ENCODE results near the gene CHRNA10. TPM values are rescaled to one million over a fixed set of nuclear protein-coding genes. Genes with fewer than 3 reads are reported as not detected.

CHRNA10 gene
- total RNA-seq, 1 experiment from 2014 or later = 3.0 TPM

DNA sequence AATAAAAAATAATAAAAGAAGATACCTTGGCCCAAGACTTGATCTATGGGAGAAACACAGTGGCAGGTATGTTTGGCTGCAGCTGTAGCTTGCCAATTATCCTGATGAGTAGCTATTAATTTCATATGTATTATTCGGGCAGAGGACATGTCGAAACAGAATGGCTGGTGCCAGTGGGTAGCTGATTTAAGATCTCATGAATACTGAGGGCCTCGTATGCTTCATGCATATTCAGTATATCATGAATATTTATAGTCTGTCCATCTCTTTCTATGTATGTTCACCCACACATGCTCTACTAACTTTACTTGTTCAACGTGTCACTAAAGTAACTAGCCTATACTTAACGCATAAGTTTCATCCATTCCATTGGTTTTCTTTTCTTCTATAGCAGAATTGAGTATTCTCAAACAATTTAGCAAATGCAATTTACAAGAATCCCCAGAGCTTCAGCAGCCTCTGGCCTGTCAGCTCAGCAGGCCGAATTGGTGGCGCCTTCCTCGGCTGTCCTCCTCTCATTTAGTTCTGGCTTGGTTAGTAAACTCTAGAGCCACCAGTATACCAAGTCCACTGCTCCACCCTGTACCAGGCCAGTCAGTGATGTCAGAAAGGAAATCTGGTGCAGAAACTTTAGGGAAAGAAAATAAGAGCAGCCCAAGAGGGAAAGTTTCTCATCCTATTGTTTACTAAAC, 47.3 kb downstream of the CHRNA10 start:
- Histone ChIP-seq H3K36me3 (ENCODE audit: control insufficient read depth in 1 of 2, insufficient read depth in 2 of 2, low read length in 2 of 2) (no peaks in the 10 kb centered on the region), H4K20me1 (ENCODE audit: insufficient read depth) (no peaks in the 10 kb centered on the region), H3K4me2 (ENCODE audit: low read length) (no peak overlapping the region), H3K4me3 (replicated peaks in 1 of 2; ENCODE audit: low read depth in 1 of 2, low read length in 2 of 2) (no peak overlapping the region), H3K9me2 (ENCODE audit: insufficient read depth) (no peaks in the 10 kb centered on the region), H3K9me3 (ENCODE audit: control insufficient read depth in 1 of 2, insufficient read depth in 1 of 2, low read depth in 1 of 2, low read length in 2 of 2) (no peaks in the 10 kb centered on the region), H3K27ac (ENCODE audit: low read depth, low read length) (no peak overlapping the region), H3K27me3 (ENCODE audit: insufficient read depth, low read length) (no peaks in the 10 kb centered on the region), H3K9ac (ENCODE audit: low read length) (no peak overlapping the region), H2AFZ (ENCODE audit: low read depth, low read length, poor library complexity, severe bottlenecking) (no peak overlapping the region), H3K4me1 (ENCODE audit: control insufficient read depth in 1 of 2, insufficient read depth in 2 of 2, low read length in 2 of 2) (no peaks in the 10 kb centered on the region), H3K79me2 (ENCODE audit: insufficient read depth, low read length) (no peaks in the 10 kb centered on the region)
- CTCF ChIA-PET = no interaction called here
- no TSS peak for BruUV-seq (replicated peaks)
- ATAC-seq (no peak), DNase-seq (ENCODE audit: low read depth, low spot score) (no peak)
- POLR2A ChIA-PET = no interaction called here
- TF ChIP-seq POLR2AphosphoS5 (IDR thresholded peaks at IDR 0.05; ENCODE audit: low read depth, low read length) (no peak), EZH2 (IDR thresholded peaks at IDR 0.05) (no peak), CBX3 (IDR thresholded peaks at IDR 0.05; ENCODE audit: low read depth) (no peak), FOSL1 (IDR thresholded peaks at IDR 0.05; ENCODE audit: low read depth) (no peak), EZH2phosphoT487 (IDR thresholded peaks at IDR 0.05; ENCODE audit: borderline replicate concordance) (no peak), RAD21 (IDR thresholded peaks at IDR 0.05; ENCODE audit: low read depth) (no peak), JUND (IDR thresholded peaks at IDR 0.05) (no peak), ZFX (IDR thresholded peaks at IDR 0.05) (no peak), SP1 (IDR thresholded peaks at IDR 0.05; ENCODE audit: low read depth) (no peak), SIN3A (IDR thresholded peaks at IDR 0.05; ENCODE audit: low read depth) (no peak), ELF1 (IDR thresholded peaks at IDR 0.05; ENCODE audit: borderline replicate concordance, low read depth) (no peak), POLR2A (IDR thresholded peaks at IDR 0.05; ENCODE audit: borderline replicate concordance, extremely low read depth, insufficient read depth, insufficient read length) (no peak)
- TF ChIP-seq, protein P1, sequence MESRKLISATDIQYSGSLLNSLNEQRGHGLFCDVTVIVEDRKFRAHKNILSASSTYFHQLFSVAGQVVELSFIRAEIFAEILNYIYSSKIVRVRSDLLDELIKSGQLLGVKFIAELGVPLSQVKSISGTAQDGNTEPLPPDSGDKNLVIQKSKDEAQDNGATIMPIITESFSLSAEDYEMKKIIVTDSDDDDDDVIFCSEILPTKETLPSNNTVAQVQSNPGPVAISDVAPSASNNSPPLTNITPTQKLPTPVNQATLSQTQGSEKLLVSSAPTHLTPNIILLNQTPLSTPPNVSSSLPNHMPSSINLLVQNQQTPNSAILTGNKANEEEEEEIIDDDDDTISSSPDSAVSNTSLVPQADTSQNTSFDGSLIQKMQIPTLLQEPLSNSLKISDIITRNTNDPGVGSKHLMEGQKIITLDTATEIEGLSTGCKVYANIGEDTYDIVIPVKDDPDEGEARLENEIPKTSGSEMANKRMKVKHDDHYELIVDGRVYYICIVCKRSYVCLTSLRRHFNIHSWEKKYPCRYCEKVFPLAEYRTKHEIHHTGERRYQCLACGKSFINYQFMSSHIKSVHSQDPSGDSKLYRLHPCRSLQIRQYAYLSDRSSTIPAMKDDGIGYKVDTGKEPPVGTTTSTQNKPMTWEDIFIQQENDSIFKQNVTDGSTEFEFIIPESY (IDR thresholded peaks at IDR 0.05; ENCODE audit: extremely low read depth, insufficient replicate concordance, low read length) = no peak
- TF ChIP-seq, protein P2, sequence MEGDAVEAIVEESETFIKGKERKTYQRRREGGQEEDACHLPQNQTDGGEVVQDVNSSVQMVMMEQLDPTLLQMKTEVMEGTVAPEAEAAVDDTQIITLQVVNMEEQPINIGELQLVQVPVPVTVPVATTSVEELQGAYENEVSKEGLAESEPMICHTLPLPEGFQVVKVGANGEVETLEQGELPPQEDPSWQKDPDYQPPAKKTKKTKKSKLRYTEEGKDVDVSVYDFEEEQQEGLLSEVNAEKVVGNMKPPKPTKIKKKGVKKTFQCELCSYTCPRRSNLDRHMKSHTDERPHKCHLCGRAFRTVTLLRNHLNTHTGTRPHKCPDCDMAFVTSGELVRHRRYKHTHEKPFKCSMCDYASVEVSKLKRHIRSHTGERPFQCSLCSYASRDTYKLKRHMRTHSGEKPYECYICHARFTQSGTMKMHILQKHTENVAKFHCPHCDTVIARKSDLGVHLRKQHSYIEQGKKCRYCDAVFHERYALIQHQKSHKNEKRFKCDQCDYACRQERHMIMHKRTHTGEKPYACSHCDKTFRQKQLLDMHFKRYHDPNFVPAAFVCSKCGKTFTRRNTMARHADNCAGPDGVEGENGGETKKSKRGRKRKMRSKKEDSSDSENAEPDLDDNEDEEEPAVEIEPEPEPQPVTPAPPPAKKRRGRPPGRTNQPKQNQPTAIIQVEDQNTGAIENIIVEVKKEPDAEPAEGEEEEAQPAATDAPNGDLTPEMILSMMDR (IDR thresholded peaks at IDR 0.05 in 2 of 3, conservative IDR thresholded peaks at IDR 0.05 in 1 of 3; ENCODE audit: borderline replicate concordance in 1 of 3, insufficient read depth in 1 of 3, low read depth in 2 of 3, low read length in 2 of 3) = no peak
- intact Hi-C loops (cut with micrococcal nuclease) = no loop called here
- RAD21 ChIA-PET (ENCODE audit: low non-redundant PET in 1 of 2, low total read pairs in 2 of 2, uncharacterized antibody in 2 of 2, unreplicated experiment in 2 of 2) = no interaction called here

Measured in HCT116 (cell line).